ENCODE data around the gene HGS. TPM values are rescaled to one million over a fixed set of nuclear protein-coding genes. Genes with fewer than 3 reads are reported as not detected.
A peak's percentile ranks its signal among the peaks of the same experiment; 100 is the strongest.

The HGS gene
- total and polyA plus RNA-seq, 2 of the 8 experiments (the other 6 are each of a cell fraction or from before 2014, with no cell fraction given) = 80.8 to 99.7 TPM

- Histone ChIP-seq H3K27me3 (replicated peaks in 1 of 4; ENCODE audit: control insufficient read depth in 3 of 4, extremely low read depth in 1 of 4, insufficient read depth in 3 of 4, low read length in 3 of 4) (no peaks in the 10 kb centered on the region; a peak in 2 of 7 replicates), H2BK12ac (ENCODE audit: low read depth, low read length) (no peak overlapping the region), H3K23me2 (ENCODE audit: low read depth, low read length) (peaks cover 20% of the 10 kb centered on the region), H3K79me1 (ENCODE audit: low read depth, low read length) (peaks cover 12% of the 10 kb centered on the region), H3K18ac (ENCODE audit: extremely low read depth, low read length) (no peak overlapping the region), H2BK15ac (ENCODE audit: low read length) (no peak overlapping the region), H3K36me3 (ENCODE audit: control insufficient read depth in 2 of 4, insufficient read depth in 4 of 4, low read length in 3 of 4) (peaks cover 20 to 28% (median 24%) of the 10 kb centered on the region in 4 experiments), H3K4me1 (replicated peaks in 1 of 4; ENCODE audit: control insufficient read depth in 3 of 4, insufficient read depth in 4 of 4, low read length in 3 of 4) (peaks cover 0 to 22% (median 18%) of the 10 kb centered on the region in 4 experiments; a peak in 5 of 7 replicates), H4K5ac (ENCODE audit: insufficient read length, low read depth, low read length) (no peak overlapping the region), H3K27ac (ENCODE audit: low read depth, low read length) (no peak overlapping the region), H3K4me3 (ENCODE audit: extremely low read depth in 1 of 4, insufficient read depth in 2 of 4, low read depth in 3 of 4, low read length in 4 of 4) (no peak overlapping the region), H4K8ac (ENCODE audit: extremely low read depth, insufficient read depth, low read length) (no peak overlapping the region; the same call in 1 of the 2 replicates), H3K56ac (replicated peaks; ENCODE audit: insufficient read length, low read depth, low read length) (no peak overlapping the region), H2BK5ac (ENCODE audit: low read depth, low read length) (no peak overlapping the region), H3K9me3 (ENCODE audit: insufficient read depth in 2 of 2, low read depth in 1 of 2, low read length in 1 of 2) (no peaks in the 10 kb centered on the region), H3K4ac (replicated peaks; ENCODE audit: insufficient read length, low read depth, low read length) (no peak overlapping the region), H2BK120ac (replicated peaks; ENCODE audit: low read depth, low read length) (no peak overlapping the region), H3K79me2 (ENCODE audit: control insufficient read depth in 1 of 2, insufficient read depth in 2 of 2, low read length in 2 of 2) (peaks cover 9 to 25% of the 10 kb centered on the region in 2 experiments; a peak in 3 of 4 replicates), H2AFZ (ENCODE audit: low read length) (no peak overlapping the region), H3K14ac (ENCODE audit: insufficient read length) (no peak overlapping the region), H3K9ac (replicated peaks in 1 of 4; ENCODE audit: extremely low read depth in 1 of 4, low read depth in 3 of 4, low read length in 3 of 4) (no peak overlapping the region), H3K4me2 (ENCODE audit: insufficient read depth in 1 of 2, low read depth in 2 of 2, low read length in 2 of 2) (no peak overlapping the region), H4K91ac (replicated peaks; ENCODE audit: insufficient read length, low read length) (no peak overlapping the region), H2AK5ac (ENCODE audit: low read depth, low read length) (no peak overlapping the region), H4K20me1 (replicated peaks in 1 of 2; ENCODE audit: control insufficient read depth in 1 of 2, insufficient read depth in 2 of 2, low read length in 2 of 2) (peaks cover 4 to 8% of the 10 kb centered on the region in 2 experiments), H2BK20ac (ENCODE audit: low read length) (no peak overlapping the region), H3K23ac (ENCODE audit: insufficient read length) (no peak overlapping the region)
- no peak for TF ChIP-seq EZH2 (IDR thresholded peaks at IDR 0.05; ENCODE audit: low read depth, low read length, severe bottlenecking)
- TF ChIP-seq POLR2AphosphoS5 (IDR thresholded peaks at IDR 0.05; ENCODE audit: low read depth, low read length) = 0 out of 2 replicates have a peak, but pooled peaks have one; percentile 3
- 94% methylated on average over 24 of the region's 25 CpGs; no CpG with 5 or more reads in 1 of the 2 experiments for WGBS, 2 experiments (ENCODE audit: extremely low coverage in 1 of 2, insufficient coverage in 1 of 2, insufficient read length in 1 of 2, insufficient replicate concordance in 2 of 2, low coverage in 1 of 2, low lambda C conversion rate in 2 of 2, missing lambda C conversion rate in 1 of 2)
- CTCF ChIA-PET (ENCODE audit: partially characterized antibody) = interaction anchor here (1.0 to 1.9 kb wide), 5 partner anchors 12 to 161 kb away, joined by 3 to 8 read pairs (median 5); no protein-coding TSS in a partner anchor
- FAIRE-seq = no peak
- no peak for DNase-seq (ENCODE audit: low read depth in 1 of 2, low spot score in 2 of 2)
- POLR2A ChIA-PET (ENCODE audit: partially characterized antibody) = interaction anchor here (1.1 to 17.2 kb wide), 13 partner anchors 15 to 250 kb away, joined by 3 to 436 read pairs (median 3); partner anchors contain the start of genes ARL16, FAAP100, HGS and MCRIP1
Measured at GRCh38 chr17:81707725-81708646, 24.2 kb downstream of the HGS start.

Data from H1 (cell line).